IMR-90 (cell line): ENCODE results near the gene ARHGEF4. TPM values are rescaled to one million over a fixed set of nuclear protein-coding genes. Genes with fewer than 3 reads are reported as not detected.

Source experiments
- ATAC-seq: fragments of 200-7000 bp; cut with Tn5 transposase; 2 replicates; pipeline ENCODE4 v1.9.1; 2020; ENCODE audit warnings: low read depth, mild to moderate bottlenecking, moderate library complexity
- BruUV-seq: library from RNA; stranded (reverse); fragments of 400-500 nt; replicated peaks from 2 replicates; lab custom pipeline; 2021; lab: Mats Ljungman, UMichigan
- CTCF ChIA-PET: fragments of 300-600 bp; formaldehyde crosslinking; extraction: SDS; loops from one replicate; lab custom pipeline; 2021; ENCODE audit warnings: antibody characterized with exemption; lab: Yijun Ruan, JAX
- POLR2A ChIA-PET: fragments of 300-600 bp; sonication (Branson Sonifier 250); formaldehyde crosslinking; loops from one replicate; lab custom pipeline; 2022; ENCODE audit warnings: antibody characterized with exemption; ENCODE audit not compliant: unreplicated experiment; lab: Charles Lee
- DNase-seq: peaks from one replicate; pipeline ENCODE4 v3.0.0; 2013
- H2AFZ ChIP-seq: replicated peaks from 2 replicates; pipeline ENCODE3; 2013; ENCODE audit warnings: low read length, mild to moderate bottlenecking; ENCODE audit not compliant: poor library complexity
- H2AK5ac ChIP-seq: 2 replicates; pipeline ENCODE4 v1.6.1; 2013; ENCODE audit warnings: low read depth, low read length, inconsistent platforms
- H2AK9ac ChIP-seq: replicated peaks from 2 replicates; pipeline ENCODE3; 2013; ENCODE audit warnings: mild to moderate bottlenecking, low read depth, low read length, moderate library complexity; ENCODE audit not compliant: poor library complexity
- H2BK120ac ChIP-seq: 2 replicates; pipeline ENCODE4 v1.6.1; 2013; ENCODE audit warnings: low read depth, low read length, inconsistent platforms
- H2BK15ac ChIP-seq: 3 replicates; pipeline ENCODE4 v1.6.1; 2013; ENCODE audit warnings: low read depth, low read length, inconsistent platforms
- H2BK20ac ChIP-seq: 2 replicates; pipeline ENCODE4 v1.6.1; 2013; ENCODE audit warnings: low read depth, mild to moderate bottlenecking, inconsistent platforms, low read length, moderate library complexity
- H2BK5ac ChIP-seq: 2 replicates; pipeline ENCODE4 v1.6.1; 2013; ENCODE audit warnings: mild to moderate bottlenecking, low read depth, low read length, inconsistent platforms; ENCODE audit not compliant: poor library complexity, severe bottlenecking
- H3K14ac ChIP-seq: replicated peaks from 2 replicates; pipeline ENCODE4 v1.6.1; 2013; ENCODE audit warnings: low read depth, low read length, inconsistent platforms
- H3K18ac ChIP-seq: 2 replicates; pipeline ENCODE4 v1.6.1; 2013; ENCODE audit warnings: low read depth, low read length, control low read depth
- H3K23ac ChIP-seq: 2 replicates; pipeline ENCODE4 v1.6.1; 2013; ENCODE audit warnings: low read depth, low read length, inconsistent platforms
- H3K27ac ChIP-seq: 2 replicates; pipeline ENCODE4 v1.5.1; 2013; ENCODE audit warnings: mild to moderate bottlenecking, control low read depth, low read length; ENCODE audit not compliant: insufficient read depth
- H3K27me3 ChIP-seq: 2 replicates; pipeline ENCODE4 v1.6.1; 2013; ENCODE audit warnings: low read length; ENCODE audit not compliant: control insufficient read depth, insufficient read depth
- H3K36me3 ChIP-seq: 2 replicates; pipeline ENCODE4 v1.6.1; 2013; ENCODE audit warnings: low read length, mixed read lengths; ENCODE audit not compliant: control insufficient read depth, insufficient read depth
- H3K4ac ChIP-seq: 2 replicates; pipeline ENCODE4 v1.6.1; 2013; ENCODE audit warnings: low read depth, low read length, inconsistent platforms
- H3K4me1 ChIP-seq: 2 replicates; pipeline ENCODE4 v1.6.1; 2013; ENCODE audit warnings: low read length, mixed read lengths; ENCODE audit not compliant: control insufficient read depth, insufficient read depth
- H3K4me2 ChIP-seq: 2 replicates; pipeline ENCODE4 v1.6.1; 2013; ENCODE audit warnings: low read depth, mild to moderate bottlenecking, control low read depth, low read length, moderate library complexity
- H3K4me3 ChIP-seq: 2 replicates; pipeline ENCODE4 v1.5.1; 2013; ENCODE audit warnings: low read depth, mild to moderate bottlenecking, control low read depth, low read length, moderate library complexity; ENCODE audit not compliant: insufficient read depth
- H3K56ac ChIP-seq: 2 replicates; pipeline ENCODE4 v1.6.1; 2013; ENCODE audit warnings: low read length, inconsistent platforms; ENCODE audit not compliant: insufficient read depth; ENCODE audit errors: extremely low read depth
- H3K79me1 ChIP-seq, 2 experiments: 2 replicates each; pipeline ENCODE4 v1.6.1; 2013; ENCODE audit warnings: low read length in 2 of 2, inconsistent platforms in 1 of 2, low read depth in 1 of 2
- H3K9ac ChIP-seq: 2 replicates; pipeline ENCODE4 v1.6.1; 2013; ENCODE audit warnings: low read depth, low read length, control low read depth
- H3K9me1 ChIP-seq: 2 replicates; pipeline ENCODE4 v1.6.1; 2013; ENCODE audit warnings: low read length, inconsistent platforms; ENCODE audit not compliant: insufficient read depth
- H3K9me3 ChIP-seq: 2 replicates; pipeline ENCODE4 v1.6.1; 2013; ENCODE audit warnings: low read length; ENCODE audit not compliant: control insufficient read depth, insufficient read depth
- H4K20me1 ChIP-seq: 2 replicates; pipeline ENCODE4 v1.6.1; 2013; ENCODE audit warnings: low read length, inconsistent platforms; ENCODE audit not compliant: insufficient read depth
- H4K5ac ChIP-seq: 2 replicates; pipeline ENCODE4 v1.6.1; 2013; ENCODE audit warnings: mild to moderate bottlenecking, low read depth, low read length, control low read depth
- H4K8ac ChIP-seq, 2 experiments: 2 replicates each; pipeline ENCODE4 v1.6.1; 2013; ENCODE audit warnings: low read depth in 2 of 2, low read length in 2 of 2, control low read depth in 1 of 2, inconsistent platforms in 1 of 2
- H4K91ac ChIP-seq: 2 replicates; pipeline ENCODE4 v1.6.1; 2013; ENCODE audit warnings: low read depth, low read length, inconsistent platforms; ENCODE audit not compliant: insufficient read depth
- BHLHE40 ChIP-seq: fragments of 150-350 bp; IDR thresholded peaks from 2 replicates; pipeline ENCODE4 v1.6.1; 2016; ENCODE audit warnings: mild to moderate bottlenecking, low read depth, low read length
- CEBPB ChIP-seq: IDR thresholded peaks from 2 replicates; pipeline ENCODE4 v1.6.1; 2012; ENCODE audit warnings: low read depth, low read length, improper control_type of control experiment
- CHD1 ChIP-seq: IDR thresholded peaks from 2 replicates; pipeline ENCODE4 v1.6.1; 2012; ENCODE audit warnings: low read depth, low read length, improper control_type of control experiment
- FOS ChIP-seq: fragments of 150-350 bp; IDR thresholded peaks from 2 replicates; pipeline ENCODE4 v1.6.1; 2016; ENCODE audit warnings: low read depth, low read length
- MAFK ChIP-seq: IDR thresholded peaks from 2 replicates; pipeline ENCODE4 v1.6.1; 2012; ENCODE audit warnings: low read depth, low read length, improper control_type of control experiment
- MAZ ChIP-seq: IDR thresholded peaks from 2 replicates; pipeline ENCODE4 v1.6.1; 2012; ENCODE audit warnings: low read depth, mild to moderate bottlenecking, low read length, improper control_type of control experiment, moderate library complexity, borderline replicate concordance
- MXI1 ChIP-seq: IDR thresholded peaks from 2 replicates; pipeline ENCODE4 v1.6.1; 2012; ENCODE audit warnings: low read depth, mild to moderate bottlenecking, low read length, moderate library complexity, borderline replicate concordance
- NFE2L2 ChIP-seq: fragments of 150-350 bp; IDR thresholded peaks from 2 replicates; pipeline ENCODE4 v1.6.1; 2016; ENCODE audit warnings: low read depth, mild to moderate bottlenecking, low read length
- POLR2A ChIP-seq: IDR thresholded peaks from 2 replicates; pipeline ENCODE4 v1.6.1; 2012; ENCODE audit warnings: mild to moderate bottlenecking, low read depth, low read length
- RAD21 ChIP-seq: IDR thresholded peaks from 2 replicates; pipeline ENCODE4 v1.6.1; 2012; ENCODE audit warnings: low read length, improper control_type of control experiment
- RCOR1 ChIP-seq: IDR thresholded peaks from 2 replicates; pipeline ENCODE4 v1.6.1; 2012; ENCODE audit warnings: mild to moderate bottlenecking, low read length, improper control_type of control experiment; ENCODE audit not compliant: insufficient replicate concordance
- RFX5 ChIP-seq: IDR thresholded peaks from 2 replicates; pipeline ENCODE4 v1.8.0; 2012; ENCODE audit warnings: low read depth, mild to moderate bottlenecking, low read length, moderate library complexity
- SMC3 ChIP-seq: fragments of 150-350 bp; IDR thresholded peaks from 2 replicates; pipeline ENCODE4 v1.6.1; 2016; ENCODE audit warnings: low read depth, mild to moderate bottlenecking, antibody characterized with exemption, low read length, moderate library complexity
- WGBS, 2 experiments: methylation state at CpG; one replicate each; pipeline versions ENCODE4 v1.1.5 to v1.1.7; 2013; ENCODE audit warnings: missing lambda C conversion rate in 2 of 2; ENCODE audit not compliant: insufficient read length in 1 of 2; ENCODE audit errors: extremely low coverage in 2 of 2; 5-methylcytosine and 5-hydroxymethylcytosine counted together
- dilution Hi-C: fragments of 300-500 bp; cut with HindIII; formaldehyde crosslinking; loops from one replicate; pipeline ENCODE4 v1.14.3; 2018; ENCODE audit warnings: low sequenced_read_pairs; ENCODE audit not compliant: unreplicated experiment
- in situ Hi-C: fragments of 300-500 bp; cut with MboI; formaldehyde crosslinking; loops from 3 replicates; pipeline ENCODE4 v1.14.3; 2019; ENCODE audit warnings: low sequenced_read_pairs, inconsistent platforms, mixed read lengths
- intact Hi-C: fragments of 100-400 bp; cut with micrococcal nuclease; formaldehyde crosslinking; loops from 2 replicates; pipeline ENCODE4 v1.10.0; 2022
- polyA plus RNA-seq, 3 experiments: library from polyadenylated mRNA; depleted of rRNA; stranded (reverse); fragments of >200 nt; gene quantifications; 2 replicates each; pipeline ENCODE4 v1.2.3, GENCODE V29; 2012; ENCODE audit warnings: low replicate concordance in 1 of 3
- total RNA-seq: library from RNA; depleted of rRNA; stranded (reverse); fragments of >200 nt; gene quantifications from 2 replicates; pipeline ENCODE4 v1.2.3, GENCODE V29; 2012
- TF ChIP-seq, protein P1 (sequence below): fragments of 150-350 bp; IDR thresholded peaks from 2 replicates; pipeline ENCODE4 v1.6.1; 2016; ENCODE audit warnings: low read depth, mild to moderate bottlenecking, low read length, moderate library complexity, borderline replicate concordance
- TF ChIP-seq, protein P2 (sequence below): fragments of 150-350 bp; IDR thresholded peaks from 2 replicates; pipeline ENCODE4 v1.6.1; 2017; ENCODE audit warnings: mild to moderate bottlenecking, antibody characterized with exemption, low read length, low read depth

ARHGEF4 gene
- total and polyA plus RNA-seq, 2 of the 4 experiments (the other 2 are of a cell fraction), result 2.7 to 5.0 TPM

DNA sequence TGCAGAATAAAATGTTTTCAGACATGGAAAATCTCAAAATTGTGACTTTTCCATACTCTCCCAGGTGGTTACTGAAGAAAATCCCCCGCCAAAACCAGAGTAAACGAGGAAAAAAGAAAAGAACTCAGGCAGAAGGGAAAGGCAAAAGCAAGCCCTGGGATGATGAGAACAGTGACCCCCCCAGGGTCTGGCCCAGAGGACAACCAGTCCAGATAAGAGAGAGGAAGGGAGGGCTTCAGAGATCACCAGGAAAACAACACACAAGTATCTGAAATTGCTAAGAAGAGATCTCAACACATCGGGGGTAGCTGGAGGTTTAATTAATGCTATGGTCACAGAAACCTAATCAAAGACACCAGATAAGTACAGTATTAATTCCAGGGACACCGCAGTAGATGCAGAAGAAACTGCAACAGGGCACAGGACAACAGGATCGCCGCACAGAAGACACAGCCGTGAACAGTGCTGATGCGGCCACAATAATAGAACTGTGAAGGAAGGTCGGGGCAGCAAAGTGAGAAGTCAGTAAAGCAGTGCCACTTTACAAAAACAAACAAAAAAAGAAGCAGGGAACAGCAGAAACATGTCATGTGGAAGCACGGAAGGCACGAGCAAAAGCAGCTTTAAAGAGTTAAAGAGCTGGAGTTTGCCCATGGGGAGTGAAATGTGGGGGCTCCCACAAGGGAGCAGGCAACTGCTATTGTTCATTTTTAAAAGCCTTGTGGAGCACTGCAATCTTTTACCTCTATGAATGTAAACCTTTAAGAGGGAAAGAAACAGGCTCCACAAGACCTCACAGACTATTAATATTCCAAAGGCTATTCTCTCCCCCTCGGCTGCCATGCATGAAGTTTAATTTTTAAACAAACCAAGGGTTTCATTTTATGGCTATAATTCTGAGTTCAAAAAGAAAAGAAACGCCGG, 228.1 kb downstream of the ARHGEF4 start:
- Histone ChIP-seq H4K91ac (no peak overlapping the region), H2BK20ac (no peak overlapping the region), H3K23ac (no peak overlapping the region), H2BK5ac (no peak overlapping the region), H4K20me1 (peaks cover 68% of the 10 kb centered on the region), H3K9ac (no peak overlapping the region), H2AFZ (no peak overlapping the region), H2BK120ac (no peak overlapping the region), H2AK5ac (no peak overlapping the region), H4K8ac (no peak overlapping the region), H3K4ac (no peak overlapping the region), H3K18ac (no peak overlapping the region), H2AK9ac (no peak overlapping the region), H3K27me3 (no peaks in the 10 kb centered on the region), H4K5ac (no peak overlapping the region), H3K14ac (0 out of 2 replicates have a peak overlapping the region, but pooled peaks have one; percentile 45), H3K9me1 (peaks cover 7% of the 10 kb centered on the region), H3K4me1 (peaks cover 11% of the 10 kb centered on the region), H3K56ac (no peak overlapping the region), H3K79me1 (peaks cover 24 to 54% of the 10 kb centered on the region in 2 experiments), H3K36me3 (peaks cover 27% of the 10 kb centered on the region), H3K4me2 (peak overlapping the region; percentile 4; the same call in 1 of the 2 replicates), H3K9me3 (no peaks in the 10 kb centered on the region), H2BK15ac (no peak overlapping the region), H3K4me3 (no peak overlapping the region), H3K27ac (no peak overlapping the region)
- intact Hi-C loops, result no loop called here
- ChIA-PET CTCF (interaction anchor here (0.6 kb wide), 1 partner anchor 20 kb away, joined by 3 read pairs; no protein-coding TSS in a partner anchor), POLR2A (interaction anchor here (0.6 kb wide), 1 partner anchor 1928 kb away, joined by 5 read pairs; no protein-coding TSS in a partner anchor)
- BruUV-seq, result no TSS peak
- TF ChIP-seq, protein P1, sequence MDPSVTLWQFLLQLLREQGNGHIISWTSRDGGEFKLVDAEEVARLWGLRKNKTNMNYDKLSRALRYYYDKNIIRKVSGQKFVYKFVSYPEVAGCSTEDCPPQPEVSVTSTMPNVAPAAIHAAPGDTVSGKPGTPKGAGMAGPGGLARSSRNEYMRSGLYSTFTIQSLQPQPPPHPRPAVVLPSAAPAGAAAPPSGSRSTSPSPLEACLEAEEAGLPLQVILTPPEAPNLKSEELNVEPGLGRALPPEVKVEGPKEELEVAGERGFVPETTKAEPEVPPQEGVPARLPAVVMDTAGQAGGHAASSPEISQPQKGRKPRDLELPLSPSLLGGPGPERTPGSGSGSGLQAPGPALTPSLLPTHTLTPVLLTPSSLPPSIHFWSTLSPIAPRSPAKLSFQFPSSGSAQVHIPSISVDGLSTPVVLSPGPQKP, result no peak
- TF ChIP-seq FOS (no peak), SMC3 (no peak), RCOR1 (no peak), CHD1 (no peak), NFE2L2 (no peak), MAZ (no peak), MAFK (no peak), RAD21 (no peak), RFX5 (no peak), POLR2A (no peak), CEBPB (no peak), BHLHE40 (no peak), MXI1 (no peak)
- TF ChIP-seq, protein P2, sequence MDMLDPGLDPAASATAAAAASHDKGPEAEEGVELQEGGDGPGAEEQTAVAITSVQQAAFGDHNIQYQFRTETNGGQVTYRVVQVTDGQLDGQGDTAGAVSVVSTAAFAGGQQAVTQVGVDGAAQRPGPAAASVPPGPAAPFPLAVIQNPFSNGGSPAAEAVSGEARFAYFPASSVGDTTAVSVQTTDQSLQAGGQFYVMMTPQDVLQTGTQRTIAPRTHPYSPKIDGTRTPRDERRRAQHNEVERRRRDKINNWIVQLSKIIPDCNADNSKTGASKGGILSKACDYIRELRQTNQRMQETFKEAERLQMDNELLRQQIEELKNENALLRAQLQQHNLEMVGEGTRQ, result no peak
- dilution Hi-C loops, result no loop called here
- WGBS, 2 experiments, result 39% methylated on average over 5 of the region's 14 CpGs; no CpG with 5 or more reads in 1 of the 2 experiments
- DNase-seq (no peak), ATAC-seq (no peak)
- in situ Hi-C loops, result no loop called here
